ENCODE results near the gene OTUD3.

- TF ChIP-seq CTCF (conservative IDR thresholded peaks at IDR 0.05; ENCODE audit: low read length) (no peak), EZH2phosphoT487 (IDR thresholded peaks at IDR 0.05; ENCODE audit: borderline replicate concordance) (no peak)
Observed at GRCh38 chr1:19954059-19954458, 71.9 kb downstream of the OTUD3 start.

Data from Loucy (cell line).